Measurements from ENCODE around the gene SLC46A3. TPM values are rescaled to one million over a fixed set of nuclear protein-coding genes. Genes with fewer than 3 reads are reported as not detected.
"Not testable (repeated sequence)": the region's sequence is repeated elsewhere in the genome, so short reads cannot be mapped to it uniquely, and the experiment has no call there.

The SLC46A3 gene
- total RNA-seq, 2 donors from 2014 or later, result 2.1 to 2.9 TPM

GRCh38 chr13:28742445-28742844 is 23.7 kb upstream of the SLC46A3 start:
- ATAC-seq; H3K27ac Mint-ChIP-seq; H3K36me3 Mint-ChIP-seq; H3K9me3 Mint-ChIP-seq; DNase-seq (ENCODE audit: low spot score in 2 of 2): not testable (repeated sequence)

GRCh38 chr13:28741084-28741491 is 22.3 kb upstream of the SLC46A3 start:
- Mint-ChIP-seq H3K36me3 (no peaks in the 10 kb centered on the region), H3K9me3 (no peaks in the 10 kb centered on the region), H3K27ac (no peak overlapping the region)
- DNase-seq (ENCODE audit: low spot score in 2 of 2) (no peak), ATAC-seq (no peak)

GRCh38 chr13:28739376-28739775 is 20.6 kb upstream of the SLC46A3 start:
- Mint-ChIP-seq H3K9me3 (no peaks in the 10 kb centered on the region), H3K27ac (no peak overlapping the region), H3K36me3 (no peaks in the 10 kb centered on the region)
- ATAC-seq, result no peak
- no peak for DNase-seq (ENCODE audit: low spot score in 2 of 2)

GRCh38 chr13:28735481-28736029 is 16.8 kb upstream of the SLC46A3 start:
- Mint-ChIP-seq H3K27ac (no peak overlapping the region), H3K9me3 (no peaks in the 10 kb centered on the region), H3K36me3 (no peaks in the 10 kb centered on the region)
- ATAC-seq (no peak), DNase-seq (ENCODE audit: low spot score in 2 of 2) (no peak)

GRCh38 chr13:28734906-28735305 is 16.1 kb upstream of the SLC46A3 start:
- H3K27ac Mint-ChIP-seq, result no peak overlapping the region
- no peaks in the 10 kb centered on the region for H3K36me3 Mint-ChIP-seq
- ATAC-seq (no peak), DNase-seq (ENCODE audit: low spot score in 2 of 2) (no peak)
- no peaks in the 10 kb centered on the region for H3K9me3 Mint-ChIP-seq

GRCh38 chr13:28730762-28731161 is 12.0 kb upstream of the SLC46A3 start:
- no peaks in the 10 kb centered on the region for H3K9me3 Mint-ChIP-seq
- H3K36me3 Mint-ChIP-seq, result no peaks in the 10 kb centered on the region
- DNase-seq (ENCODE audit: low spot score in 2 of 2) (no peak), ATAC-seq (no peak)
- H3K27ac Mint-ChIP-seq, result no peak overlapping the region

- Mint-ChIP-seq H3K9me3 (no peaks in the 10 kb centered on the region), H3K27ac (no peak overlapping the region), H3K36me3 (no peaks in the 10 kb centered on the region)
- DNase-seq (ENCODE audit: low spot score in 2 of 2) (no peak), ATAC-seq (no peak)
These were observed 10.8 kb upstream of the SLC46A3 start for GRCh38 chr13:28729541-28729940.

GRCh38 chr13:28728642-28729041 is 9.9 kb upstream of the SLC46A3 start:
- Mint-ChIP-seq H3K27ac (no peak overlapping the region), H3K9me3 (no peaks in the 10 kb centered on the region), H3K36me3 (no peaks in the 10 kb centered on the region)
- ATAC-seq (no peak), DNase-seq (ENCODE audit: low spot score in 2 of 2) (no peak)

GRCh38 chr13:28725046-28725610 is 6.4 kb upstream of the SLC46A3 start:
- ATAC-seq, result no peak
- Mint-ChIP-seq H3K9me3 (no peaks in the 10 kb centered on the region), H3K27ac (no peak overlapping the region), H3K36me3 (no peaks in the 10 kb centered on the region)
- no peak for DNase-seq (ENCODE audit: low spot score in 2 of 2)

- H3K36me3 Mint-ChIP-seq, result no peaks in the 10 kb centered on the region
- DNase-seq (ENCODE audit: low spot score in 2 of 2) (no peak), ATAC-seq (no peak)
- H3K27ac Mint-ChIP-seq, result no peak overlapping the region
- no peaks in the 10 kb centered on the region for H3K9me3 Mint-ChIP-seq
These were observed 5.0 kb upstream of the SLC46A3 start for GRCh38 chr13:28723806-28724205.

GRCh38 chr13:28719227-28720055 is 671 bp upstream of the SLC46A3 start:
- ATAC-seq (no peak), DNase-seq (ENCODE audit: low spot score in 2 of 2) (no peak)
- H3K27ac Mint-ChIP-seq, result peak overlapping the region; percentile 81 to 95
- H3K36me3 Mint-ChIP-seq, result no peaks in the 10 kb centered on the region
- H3K9me3 Mint-ChIP-seq, result no peaks in the 10 kb centered on the region

- no peaks in the 10 kb centered on the region for H3K9me3 Mint-ChIP-seq
- ATAC-seq (no peak), DNase-seq (ENCODE audit: low spot score in 2 of 2) (no peak)
- H3K36me3 Mint-ChIP-seq, result peaks cover 0 to 1% of the 10 kb centered on the region in 2 donors
- peak overlapping the region; percentile 81 to 84 for H3K27ac Mint-ChIP-seq
These were observed 601 bp downstream of the SLC46A3 start for GRCh38 chr13:28718196-28718542.

- Mint-ChIP-seq H3K9me3 (no peaks in the 10 kb centered on the region), H3K36me3 (peaks cover 0 to 6% of the 10 kb centered on the region in 2 donors), H3K27ac (peak overlapping the region in 1 of 2 donors; percentile 81)
- ATAC-seq (no peak), DNase-seq (ENCODE audit: low spot score in 2 of 2) (no peak)
These were observed 1.6 kb downstream of the SLC46A3 start for GRCh38 chr13:28717170-28717569.

GRCh38 chr13:28716511-28716910 is 2.3 kb downstream of the SLC46A3 start:
- Mint-ChIP-seq H3K36me3 (peaks cover 0 to 6% of the 10 kb centered on the region in 2 donors), H3K27ac (no peak overlapping the region), H3K9me3 (no peaks in the 10 kb centered on the region)
- DNase-seq (ENCODE audit: low spot score in 2 of 2) (no peak), ATAC-seq (no peak)

GRCh38 chr13:28714651-28715050 is 4.1 kb downstream of the SLC46A3 start:
- no peak for DNase-seq (ENCODE audit: low spot score in 2 of 2)
- Mint-ChIP-seq H3K9me3 (no peaks in the 10 kb centered on the region), H3K36me3 (peaks cover 5 to 6% of the 10 kb centered on the region in 2 donors), H3K27ac (no peak overlapping the region)
- ATAC-seq, result no peak

GRCh38 chr13:28710161-28710560 is 8.6 kb downstream of the SLC46A3 start:
- H3K9me3 Mint-ChIP-seq, result no peaks in the 10 kb centered on the region
- peak overlapping the region in 1 of 2 donors; percentile 79 for H3K27ac Mint-ChIP-seq
- no peak for ATAC-seq
- DNase-seq (ENCODE audit: low spot score in 2 of 2), result no peak
- H3K36me3 Mint-ChIP-seq, result peaks cover 5 to 16% of the 10 kb centered on the region in 2 donors

GRCh38 chr13:28707629-28708427 is 10.9 kb downstream of the SLC46A3 start:
- DNase-seq (ENCODE audit: low spot score in 2 of 2) (no peak), ATAC-seq (peak; percentile 79 to 98)
- Mint-ChIP-seq H3K27ac (no peak overlapping the region), H3K36me3 (peaks cover 5 to 18% of the 10 kb centered on the region in 2 donors), H3K9me3 (no peaks in the 10 kb centered on the region)
